CD4-positive, alpha-beta T cell treated with Interferon alpha-2 for 1 hour (primary cell): ENCODE results near the gene PPM1A.

Source experiments
- DNase-seq, 2 donors: peaks; one replicate each; pipeline ENCODE4 v3.0.0-alpha.2; 2020 to 2022

PPM1A gene

DNA sequence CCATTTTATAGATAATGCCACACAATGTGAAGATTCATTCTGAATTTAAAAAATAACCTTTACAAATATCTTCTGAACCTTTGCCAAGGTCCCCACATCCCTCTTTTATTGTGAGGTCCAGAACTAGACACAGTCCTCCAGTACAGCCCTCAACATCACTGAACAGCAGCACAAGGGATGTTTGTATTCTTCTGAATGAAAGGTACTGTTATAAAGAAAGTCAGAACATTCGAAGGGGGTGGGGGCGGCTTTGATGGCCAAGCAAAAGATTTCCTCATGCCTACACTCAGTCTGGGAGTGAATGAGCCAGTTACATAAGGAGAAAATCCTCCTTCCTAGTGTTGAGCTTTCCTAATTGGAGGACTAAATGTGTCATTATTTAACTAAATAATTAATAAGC lies 77.3 kb downstream of the PPM1A start:
- DNase-seq, result no peak

DNA sequence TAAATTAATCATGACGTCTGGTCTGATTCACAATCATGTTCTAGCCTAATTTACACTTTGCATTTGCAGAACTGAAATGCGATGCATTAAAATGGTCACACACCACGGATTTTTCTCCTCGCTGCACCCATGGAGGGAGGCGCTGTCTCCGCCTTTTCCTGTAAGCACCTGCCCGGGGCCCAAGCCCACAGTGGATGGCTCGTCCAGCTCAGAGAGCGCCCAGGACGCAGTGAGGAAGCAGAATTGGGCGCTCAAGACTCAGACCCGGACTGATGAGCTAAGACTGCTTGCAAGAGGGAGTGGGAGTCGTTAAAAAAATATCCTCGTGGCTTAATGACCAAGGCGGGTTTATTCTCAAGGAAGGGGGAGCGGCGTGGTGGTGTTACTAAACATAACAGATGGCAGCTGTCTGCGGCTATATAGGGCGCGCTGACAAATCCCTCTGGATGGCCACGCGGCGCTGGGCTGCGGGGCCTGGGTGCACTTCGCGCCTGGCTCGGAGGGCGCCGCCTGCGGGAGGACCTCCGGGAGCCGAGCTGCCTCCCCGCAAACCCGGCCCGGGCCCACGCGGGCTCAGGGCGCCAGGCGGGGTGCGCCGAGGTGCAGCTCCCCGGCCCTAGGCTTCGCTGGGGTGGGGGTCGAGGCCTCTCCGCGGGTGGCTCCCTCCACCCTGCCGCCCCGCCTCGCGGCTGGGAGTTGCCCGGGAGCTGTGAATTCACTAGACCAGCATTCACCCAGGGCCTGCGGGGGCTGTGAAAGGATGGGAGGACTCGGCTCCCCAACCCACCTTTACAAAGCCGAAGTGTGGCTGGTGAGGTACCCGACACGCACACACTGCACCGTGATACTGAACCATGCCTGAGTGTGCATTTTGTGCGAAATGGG lies 78.7 kb downstream of the PPM1A start:
- DNase-seq, result peak; percentile 33 to 39

DNA sequence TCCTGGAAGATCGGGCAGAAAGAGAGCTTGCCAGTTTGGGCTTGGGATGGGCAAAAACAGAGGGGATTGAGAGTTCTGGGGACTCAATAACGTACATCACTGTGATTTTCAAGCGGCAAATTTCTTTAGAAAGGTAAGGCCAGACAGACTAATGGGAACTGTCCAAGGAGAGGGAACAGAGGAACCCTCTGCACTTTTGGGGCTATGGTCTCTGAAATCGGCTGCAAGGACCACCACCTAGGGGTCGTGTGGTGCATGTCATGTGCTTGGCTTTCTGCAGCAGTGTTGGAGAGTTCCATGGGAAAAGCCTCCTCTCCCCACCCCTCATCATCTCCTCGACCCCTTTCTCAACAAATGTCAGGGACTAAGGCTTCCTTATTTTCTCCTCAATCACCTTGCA lies 79.6 kb downstream of the PPM1A start:
- no peak for DNase-seq

DNA sequence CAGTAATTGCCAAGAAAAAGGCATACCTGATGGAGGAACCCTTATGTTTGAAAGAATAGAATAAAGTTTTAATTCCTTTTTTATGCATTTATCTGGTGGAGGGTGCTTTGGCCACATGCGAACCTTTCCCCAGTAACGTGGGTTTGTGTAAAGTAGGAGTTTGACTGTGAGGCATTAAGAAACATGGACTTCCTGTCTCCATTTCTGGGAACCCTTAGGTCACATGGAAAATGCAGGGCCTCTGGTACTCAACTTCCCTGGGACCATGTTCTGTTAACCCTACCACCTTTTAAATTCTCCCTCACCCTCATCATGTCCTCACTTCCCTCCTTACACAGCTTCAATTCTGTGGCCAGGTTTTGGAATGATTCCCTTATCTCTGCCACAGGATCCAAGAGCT lies 80.3 kb downstream of the PPM1A start:
- DNase-seq, result no peak

DNA sequence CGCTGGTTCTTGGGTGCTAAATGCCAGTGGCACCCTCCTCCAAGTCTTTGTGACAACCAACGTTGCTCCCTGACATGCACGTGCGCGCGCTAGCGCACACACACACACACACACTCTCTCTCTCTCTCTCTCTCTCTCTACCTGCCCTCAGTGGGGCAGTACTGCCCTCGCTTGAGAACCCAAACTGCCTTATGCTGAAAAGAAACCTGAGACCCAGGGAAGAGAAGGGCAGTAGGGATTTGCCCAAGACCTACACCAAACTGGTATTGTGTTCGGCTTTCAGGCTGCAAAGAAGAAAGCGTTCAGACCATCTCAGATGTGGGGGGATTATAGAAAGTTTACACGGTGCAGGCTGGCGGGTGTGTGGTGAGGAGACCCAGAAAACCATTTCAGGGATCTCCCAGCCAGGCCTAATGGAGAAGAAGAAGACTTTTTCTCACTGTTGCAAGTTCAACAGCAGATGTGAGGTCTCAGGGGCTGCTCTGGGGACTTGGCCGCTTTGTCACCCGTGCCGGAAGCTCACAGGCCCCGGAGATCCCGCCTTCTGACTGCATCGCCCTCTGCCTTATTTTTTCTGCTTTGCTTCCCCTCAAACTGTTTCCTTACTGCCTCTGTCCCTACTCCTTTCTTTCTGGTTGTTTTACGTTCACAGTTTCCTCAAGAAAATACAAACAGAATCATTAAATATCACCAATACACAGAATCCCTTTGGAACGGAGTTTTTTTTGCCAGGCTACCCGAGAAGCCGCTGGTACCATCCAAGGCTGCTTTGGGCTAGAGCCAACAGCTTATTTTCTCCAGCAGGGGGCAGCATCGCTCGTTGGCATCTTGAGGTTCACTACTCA lies 82.4 kb downstream of the PPM1A start:
- peak; percentile 75 to 83 for DNase-seq

DNA sequence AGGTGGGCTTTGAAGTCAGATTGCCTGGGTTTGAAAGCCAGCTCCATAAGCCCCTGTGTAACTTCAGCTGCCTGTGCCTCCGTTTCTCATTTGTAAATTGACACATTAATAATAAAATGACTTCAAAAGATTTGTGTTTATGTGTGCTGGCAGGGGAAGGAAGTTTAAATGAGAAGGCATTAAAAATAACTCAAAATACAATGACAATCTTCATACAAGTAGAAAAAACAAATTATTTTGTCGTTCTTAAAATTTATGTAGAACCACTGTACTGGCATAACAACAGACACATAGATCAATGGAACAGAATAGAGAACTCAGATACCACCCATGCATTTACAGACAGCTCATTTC lies 83.0 kb downstream of the PPM1A start:
- no peak for DNase-seq

DNA sequence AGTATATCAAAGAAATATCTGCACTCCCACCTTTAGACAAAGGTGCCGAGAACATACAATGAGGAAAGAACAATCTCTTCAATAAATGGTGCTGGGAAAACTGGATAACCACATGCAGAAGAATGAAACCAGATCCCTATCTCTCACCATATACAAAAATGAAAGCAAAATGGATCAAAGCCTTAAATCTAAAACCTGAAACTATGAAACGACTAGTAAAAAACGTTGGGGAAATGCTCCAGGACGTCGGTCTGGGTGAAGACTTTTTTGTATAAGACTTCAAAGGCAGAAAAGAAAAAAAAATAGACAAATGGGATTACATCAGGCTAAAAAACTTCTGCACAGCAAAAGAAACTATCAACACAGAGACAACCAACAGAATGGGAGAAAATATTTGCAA lies 83.8 kb downstream of the PPM1A start:
- peak in 1 of 2 donors; percentile 7 for DNase-seq

DNA sequence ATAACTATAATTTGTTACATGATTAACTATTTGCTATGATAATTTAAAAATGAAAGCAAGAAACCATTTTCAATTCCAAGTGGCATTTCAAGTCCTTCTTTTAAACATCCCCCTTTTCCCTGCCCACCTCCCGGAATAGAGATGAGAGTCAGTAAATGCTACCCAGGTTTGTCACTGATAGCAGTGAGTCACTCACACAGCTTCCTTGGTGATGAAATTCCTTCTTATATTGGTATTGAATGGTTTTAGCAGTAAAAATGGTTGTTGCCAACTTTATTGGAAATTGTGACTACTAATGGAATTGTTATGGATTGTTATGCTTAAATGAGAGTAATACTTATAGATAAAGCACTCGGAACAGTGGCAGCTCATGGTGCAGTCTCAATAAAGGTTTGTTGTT lies 90.5 kb downstream of the PPM1A start:
- DNase-seq, result no peak

DNA sequence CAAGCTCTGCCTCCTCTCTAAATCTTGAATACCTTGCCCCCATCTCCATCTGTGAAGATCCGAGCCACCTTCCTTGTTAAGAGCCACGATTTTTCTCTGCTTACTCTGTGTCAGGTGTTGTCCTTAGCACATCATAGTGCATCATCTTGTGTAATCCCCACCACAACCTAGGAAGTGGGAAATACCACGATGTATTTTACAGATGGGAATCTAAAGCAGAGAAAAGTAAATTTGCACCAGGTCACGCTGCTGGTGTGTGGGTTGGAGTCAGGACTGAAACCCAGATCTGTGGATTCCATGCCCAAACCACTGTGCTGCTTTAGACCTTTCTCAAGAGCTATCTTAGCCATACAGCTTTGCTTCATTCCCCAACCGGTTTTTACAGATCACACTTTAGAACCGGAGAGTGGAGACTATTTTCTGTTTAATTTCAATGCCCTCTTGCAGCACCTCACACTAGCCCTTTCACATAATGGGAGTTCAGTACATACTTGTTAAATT lies 94.6 kb downstream of the PPM1A start:
- no peak for DNase-seq

DNA sequence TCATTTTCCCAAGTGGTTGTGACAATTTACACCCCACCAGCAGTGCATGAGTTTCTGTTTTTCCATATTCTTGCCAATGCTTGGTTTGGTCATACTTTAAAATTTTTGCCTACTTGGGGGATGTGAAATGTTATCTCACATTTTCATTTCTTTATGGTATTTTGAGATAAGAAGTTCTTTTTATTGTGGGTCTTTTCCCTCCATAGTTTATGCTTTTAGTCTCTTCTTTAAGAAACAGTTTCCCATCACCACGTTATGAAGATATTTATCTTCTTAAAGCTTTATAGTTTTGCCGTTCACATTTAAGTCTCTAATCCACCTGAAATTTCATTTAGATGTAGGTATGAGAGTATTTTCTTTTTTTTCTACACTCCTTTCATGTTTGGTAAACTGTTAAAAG lies 95.7 kb downstream of the PPM1A start:
- DNase-seq, result no peak

DNA sequence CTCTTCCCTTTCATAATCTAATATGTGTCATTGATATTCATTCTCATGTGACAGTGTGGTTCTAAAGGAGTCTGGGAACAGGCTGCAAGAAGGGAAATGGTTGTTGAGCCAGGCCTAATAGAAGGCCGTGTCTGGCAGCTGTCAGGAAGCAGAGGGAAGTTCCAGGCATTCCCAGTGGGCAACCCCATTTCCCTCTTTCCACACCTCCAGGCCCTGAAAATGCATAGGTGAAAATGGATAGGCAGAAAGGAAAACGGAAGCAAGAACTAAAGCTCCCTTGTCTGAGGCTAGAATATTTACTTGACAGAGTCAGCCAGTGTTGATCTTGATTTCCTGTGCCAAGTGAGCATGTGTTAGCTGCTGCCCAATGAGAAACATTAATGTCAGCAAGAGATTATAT lies 97.7 kb downstream of the PPM1A start:
- DNase-seq, result no peak

DNA sequence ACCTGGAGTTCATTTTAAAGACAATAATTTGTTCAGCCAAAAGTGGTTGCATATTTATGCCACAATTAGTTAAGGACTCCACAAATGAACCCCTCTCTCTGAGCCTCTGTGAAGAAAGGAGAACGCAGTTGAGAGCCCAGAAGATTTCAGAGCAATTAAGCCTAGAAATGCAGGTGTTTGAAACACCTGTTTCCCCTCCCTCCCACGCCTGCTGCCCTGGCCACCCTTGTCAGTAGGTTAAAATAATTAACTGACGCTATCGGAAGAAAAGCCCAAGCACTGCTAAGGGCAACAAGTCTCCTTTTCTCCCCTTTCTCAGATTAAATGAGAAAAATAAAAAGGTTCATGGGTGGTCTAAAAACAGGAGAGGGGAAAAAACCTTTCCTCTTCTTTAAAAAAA lies 99.2 kb downstream of the PPM1A start:
- DNase-seq, result no peak
